Measurements from ENCODE around the gene VPREB3.

DNA sequence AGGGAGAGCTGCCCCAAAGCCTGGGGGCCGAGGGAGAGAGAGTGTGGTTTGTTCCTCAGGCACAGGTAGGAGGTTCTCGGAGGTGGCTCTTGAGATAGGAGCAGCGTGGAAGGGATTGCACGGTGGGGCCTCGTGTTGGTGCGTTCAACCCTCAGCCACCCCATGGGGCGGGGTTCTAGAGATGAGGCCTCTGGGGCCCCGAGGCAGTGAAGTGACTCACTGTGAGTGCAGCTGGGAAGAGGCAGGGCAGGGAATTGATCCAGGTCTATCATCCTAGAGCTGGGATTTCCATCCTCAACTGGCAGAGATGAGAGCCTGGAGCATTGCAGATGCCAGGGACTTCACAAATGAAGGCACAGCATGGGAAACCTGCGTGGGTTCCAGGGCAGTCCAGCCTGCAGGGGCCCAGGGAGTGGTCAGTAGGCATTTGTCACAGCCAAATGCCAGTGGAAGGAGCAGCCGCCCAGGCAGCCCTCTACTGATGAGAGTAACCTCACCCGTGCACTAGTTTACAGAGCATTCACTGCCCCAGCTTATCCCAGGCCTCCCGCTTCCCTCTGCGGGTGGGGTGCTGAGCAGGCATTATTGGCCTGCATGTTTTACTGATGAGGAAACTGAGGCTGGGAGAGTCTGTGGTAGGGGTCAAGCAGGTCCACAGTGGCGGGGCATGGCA lies 27.4 kb upstream of the VPREB3 start:
- TF ChIP-seq, protein P1, sequence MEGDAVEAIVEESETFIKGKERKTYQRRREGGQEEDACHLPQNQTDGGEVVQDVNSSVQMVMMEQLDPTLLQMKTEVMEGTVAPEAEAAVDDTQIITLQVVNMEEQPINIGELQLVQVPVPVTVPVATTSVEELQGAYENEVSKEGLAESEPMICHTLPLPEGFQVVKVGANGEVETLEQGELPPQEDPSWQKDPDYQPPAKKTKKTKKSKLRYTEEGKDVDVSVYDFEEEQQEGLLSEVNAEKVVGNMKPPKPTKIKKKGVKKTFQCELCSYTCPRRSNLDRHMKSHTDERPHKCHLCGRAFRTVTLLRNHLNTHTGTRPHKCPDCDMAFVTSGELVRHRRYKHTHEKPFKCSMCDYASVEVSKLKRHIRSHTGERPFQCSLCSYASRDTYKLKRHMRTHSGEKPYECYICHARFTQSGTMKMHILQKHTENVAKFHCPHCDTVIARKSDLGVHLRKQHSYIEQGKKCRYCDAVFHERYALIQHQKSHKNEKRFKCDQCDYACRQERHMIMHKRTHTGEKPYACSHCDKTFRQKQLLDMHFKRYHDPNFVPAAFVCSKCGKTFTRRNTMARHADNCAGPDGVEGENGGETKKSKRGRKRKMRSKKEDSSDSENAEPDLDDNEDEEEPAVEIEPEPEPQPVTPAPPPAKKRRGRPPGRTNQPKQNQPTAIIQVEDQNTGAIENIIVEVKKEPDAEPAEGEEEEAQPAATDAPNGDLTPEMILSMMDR (IDR thresholded peaks at IDR 0.05), result no peak
- TF ChIP-seq POLR2A (IDR thresholded peaks at IDR 0.05), result no peak
